Measurements from ENCODE around the gene PAX8. TPM values are rescaled to one million over a fixed set of nuclear protein-coding genes. Genes with fewer than 3 reads are reported as not detected.

PAX8 gene
- polyA plus RNA-seq, 3 donors: 213 to 241 (median 227) TPM

- DNase-seq (ENCODE audit: low read depth in 3 of 3, low spot score in 2 of 3): no peak
Observed at GRCh38 chr2:113173542-113174375, 105.0 kb downstream of the PAX8 start, which contains the start of gene PSD4. Gene PSD4, plus strand, starts transcription at chr2:113173971. Its CDS starts 8,486 bp downstream, at chr2:113182457.

DNA sequence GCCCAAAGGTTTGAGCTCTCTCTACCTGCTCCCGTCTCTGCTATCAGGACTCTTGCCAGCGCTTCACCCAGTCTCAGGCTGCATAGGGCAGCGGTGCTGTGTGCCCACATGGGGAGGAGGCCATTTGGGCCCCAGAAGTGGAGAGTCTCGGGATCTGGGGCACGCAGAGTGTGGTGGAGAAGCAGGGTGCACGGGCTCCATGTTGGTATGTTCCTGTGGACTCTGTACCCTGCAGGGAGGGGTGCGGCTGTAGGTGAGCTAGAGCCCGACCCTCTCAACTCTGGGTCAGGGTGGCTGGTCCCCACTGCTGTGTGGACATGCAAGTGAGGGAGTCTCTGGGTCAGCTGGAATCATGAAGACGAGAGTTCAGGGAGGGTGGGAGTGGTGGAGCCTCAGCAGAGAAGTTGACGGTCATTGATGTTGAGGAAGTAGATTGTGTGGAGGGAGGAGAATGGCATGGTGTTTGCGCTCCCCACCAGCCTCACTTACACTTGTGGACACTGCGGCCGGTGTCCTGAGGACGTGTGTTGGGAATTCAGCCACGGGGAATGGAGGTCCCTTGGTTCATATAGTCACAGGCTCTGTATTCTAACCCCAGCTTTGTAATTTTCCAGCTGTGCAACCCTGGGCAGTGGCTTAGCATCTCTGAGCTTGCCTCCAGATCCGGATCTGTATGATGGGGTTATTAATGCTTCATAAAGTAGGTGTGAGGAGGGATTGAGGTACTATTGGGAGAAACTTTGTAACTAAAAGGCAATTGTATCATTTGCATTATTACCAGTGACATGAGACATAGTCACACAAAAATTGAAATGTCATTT, 105.8 kb downstream of the PAX8 start:
- no peak for DNase-seq (ENCODE audit: low read depth in 3 of 3, low spot score in 2 of 3)

DNA sequence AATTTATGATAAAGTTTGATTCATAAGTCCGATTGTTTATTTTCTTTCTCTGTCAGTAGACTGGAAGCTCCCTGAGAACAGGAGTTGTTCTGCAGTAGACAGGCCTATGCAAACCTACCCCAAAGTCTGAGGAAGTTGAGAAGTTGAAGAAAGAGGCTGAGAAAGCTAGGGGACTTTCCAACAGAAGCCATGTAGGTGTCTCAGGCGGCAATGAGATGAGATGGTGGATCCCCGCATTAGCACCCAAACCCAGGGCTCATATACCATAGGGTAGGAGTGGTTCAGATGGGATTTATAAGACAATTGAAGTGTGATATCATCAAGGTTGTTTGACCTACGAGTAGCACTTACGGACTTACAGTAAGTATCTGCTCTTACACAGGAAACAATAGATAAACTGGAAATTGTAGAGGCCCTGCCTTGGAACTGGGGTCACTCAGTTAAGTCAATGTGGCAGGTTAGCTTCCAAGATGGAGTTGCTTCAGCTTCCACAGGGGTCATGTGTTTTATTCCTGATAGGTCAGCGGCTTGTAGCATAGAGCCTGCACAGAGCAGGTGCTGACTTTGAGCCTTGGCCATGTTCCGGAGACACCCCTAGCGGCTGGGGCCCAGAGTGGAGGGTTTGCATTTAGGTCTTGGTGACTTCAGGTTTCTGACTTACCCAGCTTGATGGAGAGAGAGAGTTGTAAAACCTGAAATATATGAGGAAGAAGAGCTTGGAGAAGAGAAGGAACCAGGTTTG, 107.2 kb downstream of the PAX8 start:
- no peak for DNase-seq (ENCODE audit: low read depth in 3 of 3, low spot score in 2 of 3)

DNA sequence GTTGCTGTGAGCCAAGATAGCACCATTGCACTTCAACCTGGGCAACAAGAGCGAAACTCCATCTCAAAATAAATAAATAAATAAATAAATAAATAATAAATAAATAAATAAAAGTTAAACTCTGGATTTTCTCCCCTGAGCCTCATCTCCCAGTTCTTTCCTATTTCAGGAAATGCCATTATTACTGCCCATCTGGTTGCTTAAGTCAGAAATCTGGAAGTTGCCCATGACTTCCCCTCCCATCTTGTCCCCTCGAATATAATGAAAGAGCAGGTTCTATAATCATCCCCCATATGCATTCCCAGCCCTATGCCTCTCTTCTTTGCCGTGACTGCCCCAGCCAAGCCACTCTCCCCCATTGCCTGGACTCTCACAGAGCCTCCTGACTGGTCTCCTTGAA, 109.1 kb downstream of the PAX8 start:
- DNase-seq (ENCODE audit: low read depth in 3 of 3, low spot score in 2 of 3): no peak

DNA sequence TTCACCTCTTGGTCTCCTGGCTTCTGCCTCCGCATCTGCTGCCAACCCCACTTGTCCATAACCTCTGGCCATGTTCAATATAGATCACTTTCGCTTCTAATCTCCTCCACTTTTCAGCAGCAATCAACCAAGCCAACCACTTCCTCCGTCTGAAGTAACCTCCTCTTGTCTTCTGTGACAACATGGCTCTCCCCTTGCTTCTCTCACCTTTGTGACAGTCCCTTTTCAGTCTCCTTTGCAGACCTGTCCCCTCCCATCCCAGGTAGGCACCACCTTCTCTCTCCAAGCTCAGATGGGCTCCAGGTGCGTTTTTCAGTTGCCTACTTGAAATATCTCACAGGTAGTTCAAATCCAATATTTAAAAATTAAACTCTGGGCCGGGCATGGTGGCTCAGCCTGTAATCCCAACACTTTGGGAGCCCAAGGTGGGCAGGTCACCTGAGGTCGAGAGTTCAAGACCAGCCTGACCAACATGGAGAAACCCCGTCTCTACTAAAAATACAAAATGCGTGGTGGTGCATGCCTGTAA, 109.7 kb downstream of the PAX8 start:
- no peak for DNase-seq (ENCODE audit: low read depth in 3 of 3, low spot score in 2 of 3)

- DNase-seq (ENCODE audit: low read depth in 3 of 3, low spot score in 2 of 3): no peak
Observed at GRCh38 chr2:113167962-113168340, 110.8 kb downstream of the PAX8 start.

GRCh38 chr2:113167115-113167932, 111.4 kb downstream of the PAX8 start:
- no peak for DNase-seq (ENCODE audit: low read depth in 3 of 3, low spot score in 2 of 3)

DNA sequence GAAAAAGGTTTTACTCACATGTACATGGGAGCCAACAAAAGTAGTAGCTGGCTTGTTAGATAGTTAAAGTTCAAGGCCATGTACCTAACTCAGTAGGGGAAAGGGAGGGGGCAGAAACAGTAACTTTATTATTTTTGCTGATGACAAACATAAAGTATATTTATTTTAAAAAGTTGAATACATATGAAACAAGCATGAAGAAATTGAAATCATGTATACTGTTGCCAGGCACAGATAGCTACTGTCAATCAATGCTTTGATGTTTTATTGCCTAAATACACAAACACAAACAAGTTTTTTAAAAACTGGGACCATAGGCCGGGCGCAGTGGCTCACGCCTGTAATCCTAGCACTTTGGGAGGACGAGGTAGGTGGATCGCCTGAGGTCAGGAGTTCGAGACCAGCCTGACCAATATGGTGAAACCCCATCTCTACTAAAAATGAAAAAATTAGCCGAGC, 112.5 kb downstream of the PAX8 start:
- no peak for DNase-seq (ENCODE audit: low read depth in 3 of 3, low spot score in 2 of 3)

Other genes starting within 250 kb of the PAX8 start
- gene IL36B, start 226.1 kb downstream of the PAX8 start, polyA plus RNA-seq (ENCODE audit: insufficient read length in 3 of 3): not detected
- not detected for gene IL36RN, start 219.7 kb downstream of the PAX8 start, polyA plus RNA-seq (ENCODE audit: insufficient read length in 3 of 3)
- not detected for gene IL1F10, start 211.0 kb downstream of the PAX8 start, polyA plus RNA-seq (ENCODE audit: insufficient read length in 3 of 3)
- gene IL1RN, start 151.3 kb downstream of the PAX8 start, polyA plus RNA-seq (ENCODE audit: insufficient read length in 3 of 3): 1 to 10 TPM in 2 of 3 donors, under 1 TPM in 1; 0.74 to 3.7 (median 1.3) TPM
- gene PSD4, start 105.0 kb downstream of the PAX8 start, polyA plus RNA-seq (ENCODE audit: insufficient read length in 3 of 3): 10 to 100 TPM in 1 of 3 donors, 1 to 10 TPM in 2; 8.2 to 10.9 (median 9.7) TPM
- 10 to 100 TPM; 55.0 to 62.5 (median 58.1) TPM for gene ZNG1B, start 158.8 kb upstream of the PAX8 start, polyA plus RNA-seq (ENCODE audit: insufficient read length in 3 of 3)
- gene FOXD4L1, start 219.7 kb upstream of the PAX8 start, polyA plus RNA-seq (ENCODE audit: insufficient read length in 3 of 3): under 1 TPM; 0.17 to 0.31 (median 0.19) TPM

Data from right renal cortex interstitium (tissue), 3 donors.